GM19193 (cell line): Measurements from ENCODE around the gene ENTREP1.

Source experiments
- POLR2A ChIP-seq: IDR thresholded peaks from 4 replicates; pipeline ENCODE4 v1.6.1; 2011; ENCODE audit not compliant: insufficient read depth, insufficient read length; ENCODE audit errors: extremely low read depth

Gene ENTREP1

GRCh38 chr9:69433392-69433791 is 108.4 kb downstream of the ENTREP1 start:
- no peak for TF ChIP-seq POLR2A

DNA sequence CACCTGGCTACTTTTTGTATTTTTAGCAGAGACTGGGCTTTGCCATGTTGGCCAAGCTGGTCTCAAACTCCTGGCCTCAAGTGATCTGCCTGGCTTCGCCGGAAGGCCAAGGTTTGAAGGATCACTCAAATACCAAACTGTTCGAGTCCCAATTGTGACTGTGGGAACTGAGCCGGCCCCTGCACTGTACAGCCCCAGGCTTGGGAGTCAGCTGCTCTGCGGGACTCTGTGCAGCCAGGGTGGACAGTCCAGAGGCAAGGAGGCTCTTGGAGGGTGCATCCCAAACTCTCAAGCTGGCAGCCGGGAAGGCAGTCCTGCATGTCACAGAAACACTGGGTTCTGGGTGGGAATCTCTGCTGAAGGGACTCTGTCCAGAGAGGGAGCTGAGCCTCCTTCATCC is 109.0 kb downstream of the ENTREP1 start:
- no peak for TF ChIP-seq POLR2A
